Activated CD4-positive, alpha-beta T cell treated with anti-CD3 and anti-CD28 coated beads for 48 hours (primary cell): Measurements from ENCODE around the gene CDC40.

Experiments used
- DNase-seq: peaks from one replicate; pipeline ENCODE4 v3.0.0-alpha.2; 2020

Gene CDC40

GRCh38 chr6:110180228-110181008 lies at the start of gene CDC40:
Gene CDC40 (plus strand): TSS chr6:110180427. CDS start chr6:110180445, 18 bp downstream.
- DNase-seq = peak; percentile 65

DNA sequence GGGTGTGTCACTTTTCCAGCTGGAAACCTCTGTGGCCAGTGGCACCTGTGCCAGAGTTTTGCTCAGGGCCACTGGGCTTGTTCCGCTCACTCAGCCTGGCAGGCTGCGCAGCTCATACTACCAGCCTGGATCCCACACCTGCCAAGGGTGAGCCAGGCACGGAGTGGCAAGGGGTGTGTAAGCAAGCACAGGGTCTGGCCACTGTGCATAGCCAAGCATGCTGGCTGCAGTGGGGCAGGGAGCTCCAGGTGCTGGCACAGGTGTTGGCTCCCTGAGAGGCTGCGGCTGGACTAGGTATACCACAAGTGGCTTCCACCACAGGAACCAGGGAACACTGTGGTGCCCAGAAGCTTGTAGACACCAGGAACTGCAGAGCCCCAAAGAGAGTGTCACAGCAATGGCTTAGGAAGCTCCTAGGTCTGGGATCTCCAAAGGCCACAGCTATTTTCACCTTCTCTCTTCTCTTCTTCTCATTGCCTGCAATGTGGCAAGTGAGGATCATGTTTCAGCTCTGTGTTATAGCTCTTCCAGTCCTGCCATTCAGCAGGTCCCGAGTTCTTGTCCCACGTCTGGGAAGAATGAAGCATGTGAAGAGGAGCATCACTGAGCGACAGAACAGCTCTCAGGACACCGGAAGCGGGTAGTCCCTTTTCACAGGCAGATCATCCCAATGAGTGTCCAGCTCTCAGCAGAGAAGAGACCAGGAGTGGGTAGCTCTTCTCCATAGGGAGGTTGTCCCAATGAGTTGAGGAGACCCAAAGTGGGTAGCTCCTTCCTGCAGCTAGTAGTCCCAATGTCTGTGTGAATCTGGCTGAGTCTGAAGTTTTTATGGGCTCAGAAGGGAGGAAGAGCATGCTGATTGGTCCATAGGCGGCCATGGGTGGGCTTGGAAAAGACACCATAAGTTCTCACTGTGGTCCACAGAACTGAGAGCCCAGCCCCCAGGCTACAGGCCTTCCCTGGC lies 42.0 kb upstream of the CDC40 start:
- no peak for DNase-seq

DNA sequence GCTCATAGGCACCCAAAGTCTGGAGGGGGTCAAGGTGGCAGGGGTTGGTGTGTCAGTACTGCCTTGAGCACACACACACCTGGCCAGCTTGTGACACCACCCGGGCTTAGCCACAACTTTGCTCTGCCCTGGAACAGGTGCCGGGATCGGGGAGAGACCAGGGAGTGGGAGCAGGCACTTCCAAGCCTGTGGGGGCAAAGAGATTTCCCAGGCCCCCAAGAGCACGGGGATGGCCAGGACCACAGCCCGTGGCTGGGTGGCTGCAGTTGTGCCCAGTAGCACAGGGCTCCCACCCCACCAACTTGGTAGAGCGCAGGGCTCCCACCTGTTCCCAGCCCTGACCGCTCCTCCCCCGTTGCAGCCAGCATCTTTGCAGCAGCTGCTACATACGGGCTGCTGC lies 41.2 kb upstream of the CDC40 start:
- DNase-seq = no peak

DNA sequence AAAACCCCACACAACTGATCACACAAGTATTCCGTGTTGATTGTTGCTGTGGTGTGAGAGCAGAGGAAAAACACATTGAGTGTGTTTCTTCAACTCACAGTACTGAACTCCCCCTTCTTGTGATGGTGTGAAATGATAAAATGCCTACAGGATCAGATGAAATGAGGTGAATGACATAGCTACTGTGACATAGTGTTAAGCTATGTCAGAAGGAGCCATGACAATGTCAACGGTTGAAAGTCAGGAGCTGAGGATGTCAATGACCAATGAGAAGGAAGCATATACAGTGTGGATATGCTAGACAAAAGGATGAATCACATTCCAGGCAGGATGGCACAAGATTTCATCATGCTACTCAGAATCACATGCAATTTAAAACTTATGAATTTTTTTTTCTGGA lies 39.6 kb upstream of the CDC40 start:
- no peak for DNase-seq

DNA sequence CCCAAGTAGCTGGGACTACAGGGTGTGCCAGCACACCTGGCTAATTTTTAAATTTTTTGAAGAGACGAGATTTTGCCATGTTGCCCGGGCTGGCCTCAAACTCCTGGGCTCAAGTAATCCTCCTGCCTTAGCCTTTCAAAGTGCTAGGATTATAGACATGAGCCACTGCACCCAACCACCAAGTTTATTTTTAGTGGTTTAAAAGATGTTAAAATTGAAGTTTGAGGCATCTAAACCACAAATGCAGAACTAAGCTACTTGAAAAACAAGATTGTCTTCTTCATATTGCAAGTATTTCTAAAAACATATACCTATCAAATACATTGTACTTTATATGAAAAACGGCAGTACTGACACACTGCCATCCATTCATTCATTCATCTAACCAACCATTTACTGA lies 32.4 kb upstream of the CDC40 start:
- DNase-seq = no peak

GRCh38 chr6:110158479-110158878 lies 21.7 kb upstream of the CDC40 start:
- no peak for DNase-seq

GRCh38 chr6:110170081-110170480 lies 10.1 kb upstream of the CDC40 start:
- DNase-seq = no peak

GRCh38 chr6:110173506-110174132 lies 6.6 kb upstream of the CDC40 start:
- no peak for DNase-seq

DNA sequence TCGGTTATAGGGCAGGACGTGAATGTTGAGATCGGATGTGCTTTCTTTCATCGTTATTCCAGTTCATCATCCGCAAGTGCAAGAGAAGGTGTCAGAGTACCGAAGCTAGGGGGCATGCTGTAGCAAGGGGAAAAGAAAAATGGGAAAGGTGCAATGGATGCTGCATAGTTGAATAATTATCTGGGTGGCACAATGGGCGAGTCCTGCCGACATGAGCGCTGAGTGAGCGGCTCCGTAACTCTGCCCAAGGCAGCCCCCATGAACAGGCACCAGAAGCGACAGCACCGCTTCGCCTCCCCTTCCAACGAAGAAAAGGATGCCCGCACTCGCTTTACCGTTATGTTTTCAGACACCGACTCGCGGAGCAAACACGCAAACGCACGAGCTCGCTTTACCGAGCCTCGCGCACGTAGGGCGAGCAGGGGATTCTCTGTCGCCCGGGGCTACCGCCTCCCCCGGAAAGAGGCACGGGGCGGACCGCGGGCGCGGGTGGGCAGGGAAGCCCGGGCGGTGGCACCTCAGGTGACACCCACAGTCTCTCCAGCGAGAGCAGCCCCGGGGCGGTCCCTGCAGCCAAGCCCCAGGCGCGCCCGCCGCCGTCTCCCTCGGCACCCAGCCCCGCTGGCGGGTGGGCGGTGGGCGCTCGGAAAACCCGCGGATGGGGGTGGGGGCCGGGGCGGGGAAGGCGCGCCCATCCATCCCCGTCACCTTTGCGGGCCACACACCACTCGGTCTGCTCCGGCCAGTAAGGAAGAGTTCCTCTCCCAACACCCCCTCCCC lies 1.4 kb upstream of the CDC40 start:
- peak; percentile 58 for DNase-seq

DNA sequence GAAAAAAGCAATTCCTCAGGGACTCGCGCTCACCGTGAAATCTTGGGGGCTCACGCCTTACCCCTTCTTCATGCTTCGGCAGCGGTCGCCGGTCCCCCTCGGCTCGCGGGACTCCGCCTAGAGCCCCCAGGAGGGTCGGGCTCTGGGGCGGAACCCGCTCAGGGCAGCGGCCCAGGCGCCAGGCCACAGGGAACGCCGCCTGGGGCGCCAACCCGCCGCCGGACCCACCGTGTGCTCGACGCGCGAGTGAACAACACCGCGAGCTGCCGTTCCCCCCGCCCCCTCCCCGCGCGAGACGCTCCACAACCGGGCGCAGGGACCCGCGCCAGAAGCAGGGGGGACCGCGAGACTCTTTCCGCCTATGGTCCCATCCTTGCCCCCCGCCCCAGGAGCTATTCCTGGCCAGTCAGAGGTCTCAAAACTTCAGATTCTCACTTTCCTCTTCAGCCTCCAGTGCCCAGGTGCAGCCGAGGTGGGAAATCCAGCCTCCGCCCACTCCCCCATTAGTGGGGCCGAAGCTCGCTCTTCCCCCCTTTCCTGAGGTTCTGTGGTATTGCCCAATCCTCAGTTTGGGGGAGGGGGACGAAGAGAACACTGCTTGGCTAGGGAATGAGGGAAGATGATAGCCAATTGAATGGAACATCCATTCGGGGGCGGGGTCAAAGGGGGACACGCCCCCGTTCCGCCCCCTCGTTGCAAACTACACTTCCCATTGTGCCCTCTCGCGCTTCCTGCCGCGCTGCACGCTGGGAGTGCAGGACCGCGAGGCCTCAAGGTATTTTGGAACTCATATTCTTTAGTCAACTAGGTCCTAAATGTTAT lies 610 bp upstream of the CDC40 start, which contains the start of gene WASF1:
Gene WASF1, minus strand, starts transcription at position 265 of the 822 bp plus-strand sequence. CDS start 52,069 bp downstream, outside the sequence.
- DNase-seq = peak; percentile 93

GRCh38 chr6:110181131-110182030 lies 1.2 kb downstream of the CDC40 start:
- DNase-seq = peak; percentile 16

GRCh38 chr6:110183292-110183885 lies 3.2 kb downstream of the CDC40 start:
- no peak for DNase-seq

- no peak for DNase-seq
Observed at GRCh38 chr6:110185879-110186278, 5.7 kb downstream of the CDC40 start.

DNA sequence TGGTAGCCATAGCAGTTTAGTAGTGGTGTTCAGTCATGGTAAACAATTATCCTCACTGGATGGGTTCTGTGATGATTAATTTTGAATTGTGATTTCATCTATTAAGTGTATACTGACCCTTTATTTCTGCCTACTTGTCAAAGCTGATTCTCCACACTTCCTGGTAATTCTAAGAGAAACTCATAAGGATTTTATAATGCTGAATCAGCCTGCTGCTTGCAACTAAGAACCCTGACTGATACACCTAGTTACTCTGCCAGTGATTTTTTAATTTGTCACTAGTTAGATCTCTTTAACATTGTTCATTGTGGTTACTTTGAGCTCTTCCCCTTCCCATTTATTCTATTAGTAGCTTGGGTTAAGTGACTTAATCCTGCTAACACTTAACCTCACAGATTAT lies 8.6 kb downstream of the CDC40 start:
- no peak for DNase-seq

- DNase-seq = no peak
Observed at GRCh38 chr6:110190726-110191125, 10.5 kb downstream of the CDC40 start.

DNA sequence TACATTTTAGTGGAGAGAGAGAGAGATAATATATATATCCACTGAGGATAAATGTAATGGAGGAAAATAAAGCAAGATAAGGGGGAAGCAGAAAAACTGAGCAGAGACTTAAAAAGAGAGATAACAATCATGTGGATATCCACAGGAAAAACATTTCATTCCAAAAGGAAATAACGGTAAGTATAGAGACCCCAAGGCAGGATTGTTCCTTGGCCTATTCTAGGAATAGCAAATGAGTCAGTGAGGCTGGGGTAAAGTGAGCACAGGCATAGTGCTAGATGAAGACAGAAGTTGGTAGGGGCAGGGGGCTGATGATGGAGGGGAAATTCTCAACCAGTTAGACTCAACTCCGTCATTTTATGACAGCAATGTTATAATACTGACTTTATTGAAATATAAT lies 11.2 kb downstream of the CDC40 start:
- DNase-seq = no peak

DNA sequence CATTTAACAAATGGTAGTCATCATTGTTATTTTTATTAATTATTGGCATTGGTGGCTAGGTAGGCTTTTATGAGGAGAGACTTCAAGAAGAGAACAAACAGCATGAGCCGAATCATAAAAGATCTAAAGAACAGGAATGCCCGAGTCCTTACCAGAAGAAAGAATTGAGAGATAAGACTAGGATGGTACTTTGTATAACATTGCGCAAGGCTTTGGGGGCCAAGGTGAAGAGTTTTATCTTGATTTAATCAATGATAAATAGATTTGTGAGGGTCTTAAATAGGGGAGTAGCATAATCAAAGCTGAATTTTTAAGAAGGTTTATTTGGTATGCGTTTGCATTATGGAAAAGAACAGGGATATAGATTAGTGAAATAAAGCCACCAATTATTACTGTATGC lies 15.4 kb downstream of the CDC40 start:
- DNase-seq = no peak

DNA sequence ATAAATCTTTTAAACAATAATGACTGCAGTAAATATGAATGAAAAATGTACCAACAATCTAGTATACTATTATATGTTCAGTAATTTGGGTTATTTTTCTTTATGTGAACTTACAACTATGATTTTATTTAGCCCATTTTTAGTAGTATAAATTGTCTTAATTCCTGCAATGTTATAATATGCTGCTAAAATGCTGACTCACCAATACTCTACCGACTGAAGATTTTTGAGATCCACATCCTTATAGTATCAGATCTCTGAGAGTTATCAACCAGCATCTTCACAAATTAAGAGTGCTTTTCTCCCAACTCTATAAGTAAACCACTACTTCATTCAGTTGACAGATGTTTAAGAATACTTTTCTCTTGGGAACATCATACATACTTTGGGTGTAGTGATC lies 16.6 kb downstream of the CDC40 start:
- no peak for DNase-seq

- DNase-seq = no peak
Observed at GRCh38 chr6:110198561-110198960, 18.3 kb downstream of the CDC40 start.
